ENCODE measurements around the gene ALAD.
"Not testable (repeated sequence)": the region's sequence is repeated elsewhere in the genome, so short reads cannot be mapped to it uniquely, and the experiment has no call there.

Gene ALAD

GRCh38 chr9:113401027-113401792 lies at the start of gene ALAD:
TSS of gene ALAD (minus strand) at chr9:113401284. CDS start at chr9:113393559, 7,725 bp downstream.
- DNase-seq (ENCODE audit: low read depth in 2 of 2), result peak; percentile 96 to 97

- DNase-seq (ENCODE audit: low read depth in 2 of 2), result no peak
Measured at GRCh38 chr9:113449376-113449775, 48.3 kb upstream of the ALAD start.

DNA sequence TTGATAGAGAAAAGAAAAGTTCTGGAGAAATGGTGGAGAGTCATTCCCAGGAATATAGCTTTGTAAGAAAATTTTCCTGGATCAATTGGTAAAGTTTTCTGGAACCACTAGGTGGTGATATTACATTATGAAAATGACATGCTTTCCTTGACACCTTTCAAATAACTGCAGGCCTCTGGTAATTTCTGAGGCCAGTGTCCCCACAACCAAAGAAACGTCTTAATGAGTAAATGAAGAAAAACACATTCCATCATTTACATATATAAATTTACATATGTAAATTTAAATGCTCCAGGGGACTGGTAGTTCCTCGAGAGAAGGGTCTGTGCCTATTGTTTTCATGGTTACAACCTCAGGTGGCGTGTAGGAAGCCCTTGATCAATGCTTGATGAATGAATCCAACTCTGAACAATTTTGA lies 45.2 kb upstream of the ALAD start:
- peak; percentile 20 to 30 for DNase-seq (ENCODE audit: low read depth in 2 of 2)

GRCh38 chr9:113444736-113445135 lies 43.7 kb upstream of the ALAD start:
- no peak for DNase-seq (ENCODE audit: low read depth in 2 of 2)

- DNase-seq (ENCODE audit: low read depth in 2 of 2), result not testable (repeated sequence)
Measured at GRCh38 chr9:113437716-113438115, 36.6 kb upstream of the ALAD start.

DNA sequence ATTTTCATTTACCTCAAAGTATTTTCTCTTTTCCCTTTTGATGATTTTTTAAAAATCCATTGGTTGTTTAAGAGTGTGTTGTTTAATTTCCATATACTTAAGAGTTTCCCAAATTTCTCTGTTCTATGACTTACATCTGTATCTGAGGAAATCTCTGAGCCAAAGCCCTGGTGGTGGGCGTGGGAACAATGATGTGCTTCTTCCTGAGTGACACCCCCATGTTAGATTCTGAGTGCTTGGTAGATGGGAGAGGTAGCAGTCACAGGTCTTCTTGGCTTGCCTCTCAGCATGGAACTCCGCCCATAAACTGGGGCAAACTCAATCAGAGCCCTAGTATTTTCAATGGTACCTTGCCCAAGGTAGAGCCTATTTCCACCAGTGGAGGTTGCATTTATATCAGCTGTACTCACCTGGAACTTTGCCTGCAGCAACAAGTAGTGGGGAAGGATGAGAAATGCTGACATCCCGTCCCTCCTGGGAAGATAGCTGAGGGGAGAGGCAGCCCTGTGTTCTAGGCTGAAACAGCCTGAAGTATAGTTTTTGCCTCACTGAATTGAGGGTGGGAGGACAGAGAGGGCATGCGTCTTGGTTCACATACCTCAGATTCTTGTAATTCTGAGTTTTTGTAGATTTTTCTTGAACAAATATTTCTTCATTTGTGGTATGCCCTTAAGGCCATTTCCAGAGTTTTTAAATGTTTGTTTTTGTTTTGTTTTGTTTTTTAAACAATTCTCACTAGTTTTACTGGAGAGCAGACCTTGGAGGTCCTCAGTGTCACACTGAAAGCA lies 35.8 kb upstream of the ALAD start:
- DNase-seq (ENCODE audit: low read depth in 2 of 2), result no peak

- DNase-seq (ENCODE audit: low read depth in 2 of 2), result no peak
Measured at GRCh38 chr9:113431191-113431590, 30.1 kb upstream of the ALAD start.

DNA sequence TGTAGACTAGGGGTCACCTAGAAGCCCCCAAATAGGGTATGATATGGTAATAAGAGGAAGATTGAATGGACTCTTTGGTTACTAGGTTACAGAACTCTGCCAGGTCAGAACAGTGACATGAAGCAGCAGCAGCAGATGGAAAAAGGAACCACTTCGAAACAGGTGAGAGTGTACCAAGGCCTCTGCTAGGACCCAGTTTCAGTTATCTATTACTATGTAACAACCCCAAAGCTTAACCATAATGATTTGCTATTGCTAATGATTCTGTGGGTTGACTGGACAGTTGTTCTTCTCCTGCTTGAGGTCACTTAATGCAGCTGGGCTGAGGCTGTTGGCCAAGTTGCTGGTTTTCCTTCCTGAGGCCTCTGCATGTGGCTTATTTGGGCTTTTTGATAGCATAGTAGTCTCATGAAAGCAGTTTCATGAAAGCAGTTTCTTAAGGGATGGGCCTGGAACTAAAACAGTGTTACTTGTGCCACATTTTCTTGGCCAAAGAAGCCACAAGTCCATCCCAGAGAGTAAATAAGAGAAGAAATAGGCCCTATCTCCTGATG lies 27.1 kb upstream of the ALAD start:
- no peak for DNase-seq (ENCODE audit: low read depth in 2 of 2)

- DNase-seq (ENCODE audit: low read depth in 2 of 2), result no peak
Measured at GRCh38 chr9:113427629-113428028, 26.5 kb upstream of the ALAD start.

DNA sequence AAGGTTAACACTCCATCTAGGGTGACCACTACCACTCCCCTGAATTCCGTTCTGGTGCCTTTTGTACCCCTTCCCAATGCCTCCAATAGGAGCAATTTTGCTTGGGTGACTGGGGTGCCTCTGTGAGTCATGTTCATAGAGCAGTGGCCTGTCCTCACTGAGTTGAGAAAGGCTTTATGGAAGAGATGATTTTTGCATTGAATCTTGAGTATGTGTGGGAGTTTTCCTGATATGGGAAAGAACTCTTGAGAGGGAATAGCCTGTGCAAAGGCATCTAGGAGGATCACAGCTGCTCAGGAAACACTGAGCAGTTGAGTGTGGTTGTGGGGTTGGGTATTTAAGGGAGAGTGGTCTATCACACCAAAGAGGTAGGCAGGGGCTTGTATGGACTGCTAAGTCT lies 25.6 kb upstream of the ALAD start:
- no peak for DNase-seq (ENCODE audit: low read depth in 2 of 2)

- no peak for DNase-seq (ENCODE audit: low read depth in 2 of 2)
Measured at GRCh38 chr9:113425072-113425471, 24.0 kb upstream of the ALAD start.

DNA sequence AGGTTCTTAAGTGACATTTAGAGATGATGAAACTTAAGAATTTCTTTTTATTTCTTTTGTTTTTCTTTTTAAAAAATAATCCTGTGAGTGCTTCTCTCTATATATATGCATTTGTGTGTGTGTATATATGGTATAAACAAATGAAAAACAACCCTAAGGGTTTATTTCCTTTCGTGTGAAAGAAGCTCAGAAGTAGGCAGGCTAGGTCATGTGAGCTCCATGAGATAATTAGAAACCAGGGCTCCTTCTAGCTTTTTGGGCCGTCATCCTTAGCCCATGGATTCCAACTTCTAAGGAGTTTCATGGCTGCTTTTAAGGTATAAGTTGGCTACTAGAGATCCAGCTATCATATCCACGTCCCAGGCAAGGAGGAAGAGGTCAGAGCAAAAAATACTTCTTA lies 20.6 kb upstream of the ALAD start:
- no peak for DNase-seq (ENCODE audit: low read depth in 2 of 2)

- DNase-seq (ENCODE audit: low read depth in 2 of 2), result no peak
Measured at GRCh38 chr9:113417370-113417769, 16.3 kb upstream of the ALAD start.

DNA sequence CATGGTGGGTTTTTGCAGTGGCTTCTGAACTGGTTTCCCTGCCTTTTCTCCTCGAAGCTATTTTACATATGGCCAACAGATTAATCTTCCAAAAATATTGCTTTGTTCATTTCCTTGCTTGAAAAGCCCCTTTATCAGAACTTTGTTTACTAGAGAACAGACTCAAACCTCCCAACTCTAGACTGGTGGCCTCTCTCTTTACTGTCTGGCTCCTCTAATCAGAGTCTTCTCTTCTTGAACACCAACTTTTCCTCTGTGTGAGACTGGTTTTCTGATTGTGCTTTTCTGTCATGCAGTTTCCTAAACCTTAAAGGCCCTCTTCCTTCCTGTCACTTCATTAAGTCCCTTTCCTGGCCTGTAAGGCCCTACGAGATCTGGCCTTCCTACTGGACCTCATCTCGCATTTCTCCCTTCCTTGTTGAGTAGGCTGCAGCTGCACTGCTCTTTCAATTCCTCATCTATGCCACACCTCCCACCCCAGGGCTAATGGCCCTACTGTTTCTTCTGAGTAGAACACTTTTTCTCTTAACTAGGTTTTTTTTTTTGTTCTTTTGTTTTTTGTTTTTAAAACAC lies 15.2 kb upstream of the ALAD start:
- no peak for DNase-seq (ENCODE audit: low read depth in 2 of 2)

DNA sequence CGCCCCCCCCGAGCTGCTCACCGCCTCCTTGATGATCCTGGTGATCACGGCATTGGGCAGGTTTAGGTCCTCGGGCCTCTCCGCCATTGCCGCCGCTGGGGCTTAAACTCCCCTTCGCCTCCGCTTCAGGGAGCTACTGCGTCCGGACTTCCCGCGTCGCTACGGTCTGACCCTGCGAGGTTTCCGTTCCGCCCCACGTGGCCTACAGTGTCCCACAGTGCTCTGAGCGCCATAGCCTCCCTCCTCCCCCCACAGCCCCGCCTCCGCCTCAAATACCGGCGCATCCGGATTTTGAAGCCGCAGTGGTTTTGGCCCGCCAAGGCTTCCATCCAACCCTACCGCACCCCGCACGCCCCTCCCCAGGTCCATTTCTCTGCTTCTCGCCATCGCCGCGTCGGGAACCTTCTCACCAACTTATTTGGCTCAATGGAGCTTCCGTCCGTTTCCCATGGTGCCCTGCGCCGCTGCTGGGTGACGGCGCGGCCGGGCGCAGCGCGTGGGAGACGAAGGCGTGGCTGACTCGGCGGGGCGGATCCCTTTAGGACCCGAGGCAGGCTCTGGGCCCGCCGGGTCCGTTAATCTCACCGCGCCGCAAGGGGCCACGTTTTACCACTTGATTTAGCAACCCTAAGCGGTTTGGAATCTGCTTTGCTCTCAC lies 9.3 kb upstream of the ALAD start, which contains the start of the genes C9orf43 and POLE3:
TSS of gene C9orf43 (plus strand) at position 541 of the 658 bp plus-strand sequence. CDS start 2,747 bp downstream, outside the sequence.
TSS of gene POLE3 (minus strand) at position 469 of the 658 bp plus-strand sequence. CDS start at position 87, 382 bp downstream.
- peak; percentile 92 for DNase-seq (ENCODE audit: low read depth in 2 of 2)

- DNase-seq (ENCODE audit: low read depth in 2 of 2), result no peak
Measured at GRCh38 chr9:113409883-113410206, 8.8 kb upstream of the ALAD start.

DNA sequence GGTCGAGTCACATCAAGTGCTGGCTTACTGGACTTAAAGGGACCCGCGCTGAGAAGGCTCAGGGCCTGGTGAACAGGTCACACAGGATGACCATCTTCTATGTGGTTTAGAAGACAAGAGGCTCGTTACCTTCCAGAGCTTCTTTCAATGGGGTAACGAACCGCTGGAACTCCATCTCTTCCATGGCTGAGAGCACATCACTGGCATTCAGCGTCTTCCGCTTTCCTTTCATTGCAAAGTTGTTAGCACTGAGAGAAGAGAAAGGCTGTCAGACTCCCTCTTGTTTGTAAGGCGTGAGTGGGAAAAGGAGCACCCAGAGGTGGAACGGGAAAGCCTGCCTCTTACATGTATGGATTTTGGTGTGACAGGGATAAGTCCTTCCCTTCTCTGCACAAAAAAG lies 8.4 kb upstream of the ALAD start:
- no peak for DNase-seq (ENCODE audit: low read depth in 2 of 2)

GRCh38 chr9:113406873-113407511 lies 5.9 kb upstream of the ALAD start:
- peak; percentile 27 to 35 for DNase-seq (ENCODE audit: low read depth in 2 of 2)

GRCh38 chr9:113406353-113406752 lies 5.3 kb upstream of the ALAD start:
- not testable (repeated sequence) for DNase-seq (ENCODE audit: low read depth in 2 of 2)

GRCh38 chr9:113403646-113404045 lies 2.6 kb upstream of the ALAD start:
- no peak for DNase-seq (ENCODE audit: low read depth in 2 of 2)

DNA sequence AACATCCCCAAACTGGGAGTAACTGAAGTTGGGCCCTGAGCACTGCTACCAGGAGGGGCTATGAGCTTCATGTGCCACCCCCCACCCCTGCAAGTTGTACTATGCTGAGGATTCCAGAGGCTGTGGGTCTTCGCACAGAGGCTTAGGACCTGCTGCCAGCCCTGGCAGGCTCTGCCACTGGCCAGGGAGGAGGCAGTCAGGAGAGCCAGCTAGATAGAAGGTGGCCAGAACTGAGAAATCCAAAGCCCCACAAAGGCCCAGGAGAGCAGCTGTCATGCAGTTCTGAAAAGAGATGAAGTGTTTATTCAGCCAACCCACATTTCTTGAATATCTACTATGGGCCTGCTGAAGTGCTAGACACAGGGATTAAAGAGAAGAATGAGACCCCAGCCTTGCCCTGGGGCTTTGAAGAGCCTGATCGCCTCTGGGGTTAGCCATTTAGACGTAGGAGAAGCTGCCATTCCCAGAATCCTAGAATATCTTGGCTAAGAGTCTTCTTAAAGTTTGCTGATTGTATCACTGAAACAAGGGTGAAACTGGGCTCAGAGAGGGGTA lies 1.4 kb downstream of the ALAD start:
- DNase-seq (ENCODE audit: low read depth in 2 of 2), result no peak
